H1 (cell line): ENCODE measurements around the gene DOK3.

ENCODE experiments used
- CTCF ChIP-seq, 3 experiments: IDR thresholded peaks; 1 replicate in 2 of 3; 2 replicates in 1 of 3; pipeline versions ENCODE4 v1.5.1 to v1.6.1; 2011; ENCODE audit warnings: low read length in 3 of 3, mild to moderate bottlenecking in 3 of 3, inconsistent platforms in 2 of 3, low read depth in 1 of 3, moderate library complexity in 1 of 3; ENCODE audit not compliant: insufficient read depth in 1 of 3; ENCODE audit errors: control extremely low read depth in 1 of 3
- GABPA ChIP-seq: IDR thresholded peaks from 2 replicates; pipeline ENCODE4 v1.6.1; 2011; ENCODE audit warnings: mild to moderate bottlenecking, low read length, moderate library complexity, borderline replicate concordance; ENCODE audit not compliant: insufficient read depth
- GTF2F1 ChIP-seq: IDR thresholded peaks from 2 replicates; pipeline ENCODE4 v1.6.1; 2012; ENCODE audit warnings: low read depth, low read length, improper control_type of control experiment, borderline replicate concordance
- JUN ChIP-seq: IDR thresholded peaks from 2 replicates; pipeline ENCODE4 v1.6.1; 2011; ENCODE audit warnings: low read depth, mild to moderate bottlenecking, improper control_type of control experiment, low read length
- JUND ChIP-seq: IDR thresholded peaks from 2 replicates; pipeline ENCODE4 v1.6.1; 2011; ENCODE audit warnings: mild to moderate bottlenecking, improper control_type of control experiment, low read length
- POLR2A ChIP-seq, 2 experiments: IDR thresholded peaks; 1 replicate in 1 of 2; 2 replicates in 1 of 2; pipeline ENCODE4 v1.6.1; 2011; ENCODE audit warnings: low read depth in 2 of 2, low read length in 2 of 2, mild to moderate bottlenecking in 2 of 2; ENCODE audit errors: control extremely low read depth in 1 of 2

- TF ChIP-seq GTF2F1 (no peak), POLR2A (IDR thresholded peaks at IDR 0.05; ENCODE audit: control extremely low read depth in 1 of 2, low read depth in 2 of 2, low read length in 2 of 2) (no peak), JUN (no peak), JUND (no peak), CTCF (IDR thresholded peaks at IDR 0.05; ENCODE audit: control extremely low read depth in 1 of 3, insufficient read depth in 1 of 3, low read depth in 1 of 3, low read length in 3 of 3) (no peak), GABPA (no peak)
Measured at GRCh38 chr5:177524539-177524900, 14.9 kb upstream of the DOK3 start.
